ENCODE data around the gene SPIB.

SPIB gene

GRCh38 chr19:50392759-50393158 lies 26.0 kb upstream of the SPIB start:
- no peak for DNase-seq

DNA sequence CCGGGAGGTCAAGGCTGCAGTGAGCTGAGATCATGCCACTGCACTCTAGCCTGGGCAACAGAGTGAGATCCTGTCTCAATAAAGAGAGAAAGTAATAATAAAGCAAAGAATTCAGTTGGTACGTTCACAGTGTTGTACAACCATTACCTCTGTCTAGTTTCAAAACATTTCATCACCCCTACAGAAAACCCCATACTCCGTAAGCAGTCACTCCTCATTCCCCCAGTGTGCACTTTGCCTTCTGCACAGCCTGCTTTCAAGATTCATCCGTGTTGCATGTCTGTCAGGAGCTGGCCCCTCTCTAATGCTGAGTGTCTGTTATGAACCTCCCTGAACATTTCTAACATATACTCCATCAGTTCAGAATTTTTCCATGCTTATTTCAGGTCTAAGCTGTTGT lies 25.1 kb upstream of the SPIB start:
- DNase-seq: no peak

- DNase-seq: no peak
Measured at GRCh38 chr19:50394017-50394416, 24.7 kb upstream of the SPIB start.

- DNase-seq: no peak
Measured at GRCh38 chr19:50398675-50399367, 19.9 kb upstream of the SPIB start.

DNA sequence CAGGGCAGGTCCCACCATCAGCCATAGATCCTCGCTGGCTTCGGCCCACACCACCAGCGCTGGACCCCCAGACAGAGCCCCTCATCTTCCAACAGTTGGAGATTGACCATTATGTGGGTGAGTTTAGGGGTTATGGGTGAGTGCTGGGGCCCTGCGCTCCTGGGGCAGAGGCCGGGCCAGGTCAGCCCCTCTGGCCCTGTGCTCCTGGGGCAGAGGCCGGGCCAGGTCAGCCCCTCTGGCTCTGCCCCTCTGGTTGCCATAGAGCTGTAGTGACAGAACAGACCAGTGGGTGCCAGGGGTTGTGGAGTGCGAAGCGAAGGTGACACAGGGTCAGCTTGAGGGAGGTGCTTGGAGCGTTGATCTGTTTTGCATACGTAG lies 19.4 kb upstream of the SPIB start:
- DNase-seq: no peak

GRCh38 chr19:50401605-50402450 lies 16.9 kb upstream of the SPIB start:
- DNase-seq: no peak

DNA sequence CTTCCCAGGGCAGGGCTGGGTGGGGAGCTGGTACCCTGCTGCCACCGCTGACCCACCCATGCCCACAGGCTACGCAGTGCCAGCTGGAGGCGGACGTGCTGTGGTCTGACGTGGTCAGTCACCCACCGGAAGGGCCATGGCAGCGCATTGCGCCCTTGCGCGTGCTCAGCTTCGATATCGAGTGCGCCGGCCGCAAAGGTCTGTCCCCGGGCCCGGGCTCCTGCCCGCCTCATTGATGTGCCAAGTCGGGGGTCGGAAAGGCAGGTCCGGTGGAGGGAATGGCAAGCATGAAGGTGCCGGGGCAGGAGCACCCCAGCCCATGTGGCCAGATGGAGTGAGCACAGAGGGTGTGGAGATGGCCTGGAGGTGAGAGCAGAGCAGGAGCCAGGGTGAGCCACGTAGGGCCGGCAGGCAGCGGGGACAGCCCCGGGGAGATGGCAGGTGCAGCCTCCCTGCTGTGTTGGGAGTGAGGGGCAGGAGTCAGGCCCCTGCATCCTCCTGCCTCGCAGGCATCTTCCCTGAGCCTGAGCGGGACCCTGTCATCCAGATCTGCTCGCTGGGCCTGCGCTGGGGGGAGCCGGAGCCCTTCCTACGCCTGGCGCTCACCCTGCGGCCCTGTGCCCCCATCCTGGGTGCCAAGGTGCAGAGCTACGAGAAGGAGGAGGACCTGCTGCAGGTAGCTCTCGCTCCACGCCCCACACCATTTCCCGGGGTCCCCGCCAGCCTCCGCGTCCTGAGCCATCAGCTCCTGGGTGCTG lies 16.0 kb upstream of the SPIB start:
- DNase-seq: no peak

DNA sequence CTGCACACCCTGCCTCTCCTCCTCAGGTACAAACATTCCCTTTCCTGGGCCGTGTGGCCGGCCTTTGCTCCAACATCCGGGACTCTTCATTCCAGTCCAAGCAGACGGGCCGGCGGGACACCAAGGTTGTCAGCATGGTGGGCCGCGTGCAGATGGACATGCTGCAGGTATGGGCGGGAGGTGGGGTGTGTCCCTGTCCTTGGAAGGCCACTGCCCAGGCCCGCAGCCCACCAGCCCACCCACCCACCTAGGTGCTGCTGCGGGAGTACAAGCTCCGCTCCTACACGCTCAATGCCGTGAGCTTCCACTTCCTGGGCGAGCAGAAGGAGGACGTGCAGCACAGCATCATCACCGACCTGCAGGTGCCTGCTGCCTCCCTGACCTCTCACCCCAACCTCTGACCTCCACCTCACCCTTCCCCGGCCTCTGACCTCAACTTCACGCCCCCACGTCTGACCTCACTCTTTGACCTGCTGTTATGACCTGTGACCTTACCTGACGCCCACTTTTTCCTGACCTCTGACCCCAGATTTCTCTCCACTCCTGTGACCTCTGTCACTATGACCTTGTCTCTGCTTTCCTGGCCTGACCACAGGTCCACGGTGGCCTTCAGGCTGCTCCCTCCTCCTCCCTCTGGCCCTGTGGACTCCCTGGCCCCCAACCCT lies 12.4 kb upstream of the SPIB start:
- DNase-seq: no peak

GRCh38 chr19:50406829-50407228 lies 11.9 kb upstream of the SPIB start:
- DNase-seq: no peak

DNA sequence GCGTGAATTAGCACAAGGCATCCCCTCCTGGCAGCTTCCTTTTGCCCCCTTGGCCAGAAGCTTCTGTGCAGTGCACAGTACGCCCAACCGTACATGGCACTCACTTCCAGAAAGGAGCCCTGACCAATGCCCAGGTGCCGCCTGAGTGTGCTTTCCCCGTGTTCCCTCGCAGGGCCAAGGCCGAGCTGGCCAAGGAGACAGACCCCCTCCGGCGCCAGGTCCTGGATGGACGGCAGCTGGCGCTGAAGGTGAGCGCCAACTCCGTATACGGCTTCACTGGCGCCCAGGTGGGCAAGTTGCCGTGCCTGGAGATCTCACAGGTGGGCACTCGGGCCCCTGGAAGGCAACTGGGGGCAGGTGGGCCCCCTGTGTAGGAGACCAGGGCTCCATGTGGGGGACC lies 9.4 kb upstream of the SPIB start:
- no peak for DNase-seq

- no peak for DNase-seq
Measured at GRCh38 chr19:50410109-50410508, 8.6 kb upstream of the SPIB start.

- DNase-seq: no peak
Measured at GRCh38 chr19:50412419-50412818, 6.3 kb upstream of the SPIB start.

DNA sequence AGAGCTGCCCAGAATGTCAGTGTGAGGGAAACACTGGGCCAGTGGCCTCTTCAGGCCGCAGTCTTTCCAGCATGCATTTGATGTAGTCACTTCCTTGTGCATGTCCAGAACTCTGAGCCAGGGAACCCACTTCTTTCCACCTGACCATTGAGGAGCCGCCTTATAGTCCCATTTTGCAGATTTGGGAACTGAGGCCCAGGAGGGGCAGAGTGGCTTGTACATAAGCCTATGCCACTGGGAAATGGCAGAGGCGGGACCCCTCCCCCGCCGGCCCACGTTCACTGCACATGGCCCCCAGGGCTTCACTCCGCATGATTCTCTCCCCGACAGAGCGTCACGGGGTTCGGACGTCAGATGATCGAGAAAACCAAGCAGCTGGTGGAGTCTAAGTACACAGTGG lies 5.6 kb upstream of the SPIB start:
- DNase-seq: no peak

GRCh38 chr19:50413531-50413930 lies 5.2 kb upstream of the SPIB start:
- no peak for DNase-seq

DNA sequence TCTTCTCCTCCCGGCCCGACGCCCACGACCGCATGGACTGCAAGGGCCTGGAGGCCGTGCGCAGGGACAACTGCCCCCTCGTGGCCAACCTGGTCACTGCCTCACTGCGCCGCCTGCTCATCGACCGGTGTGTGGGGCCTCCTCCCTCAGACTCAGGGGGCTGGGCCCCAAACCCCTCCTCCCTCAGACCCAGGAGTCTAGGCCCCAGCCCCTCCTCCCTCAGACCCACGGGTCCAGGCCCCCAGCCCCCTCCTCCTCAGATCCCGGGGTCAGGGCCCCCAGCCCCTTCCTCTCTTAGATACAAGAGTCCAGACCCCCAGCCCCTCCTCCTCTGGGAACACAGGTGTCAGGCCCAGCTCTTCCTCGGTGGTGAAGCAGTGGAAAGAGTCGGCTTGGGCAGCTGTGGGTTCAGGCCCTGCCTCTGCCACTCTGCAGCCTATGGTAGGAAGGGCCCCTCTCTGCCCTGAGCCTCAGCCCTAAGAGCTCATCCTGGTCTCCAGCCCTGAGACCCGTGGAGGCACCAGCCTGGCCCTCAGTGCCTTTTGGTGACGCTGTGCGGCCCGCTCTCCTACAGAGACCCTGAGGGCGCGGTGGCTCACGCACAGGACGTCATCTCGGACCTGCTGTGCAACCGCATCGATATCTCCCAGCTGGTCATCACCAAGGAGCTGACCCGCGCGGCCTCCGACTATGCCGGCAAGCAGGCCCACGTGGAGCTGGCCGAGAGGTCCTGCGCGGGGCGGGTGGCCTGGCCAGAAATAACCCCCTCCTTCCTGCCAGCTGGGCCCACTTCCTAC lies 3.7 kb upstream of the SPIB start:
- peak; percentile 27 for DNase-seq

GRCh38 chr19:50415661-50416033 lies 3.1 kb upstream of the SPIB start:
- DNase-seq: peak; percentile 36

GRCh38 chr19:50416034-50416977 lies 2.4 kb upstream of the SPIB start:
- no peak for DNase-seq

- no peak for DNase-seq
Measured at GRCh38 chr19:50417111-50418081, 1.3 kb upstream of the SPIB start.

DNA sequence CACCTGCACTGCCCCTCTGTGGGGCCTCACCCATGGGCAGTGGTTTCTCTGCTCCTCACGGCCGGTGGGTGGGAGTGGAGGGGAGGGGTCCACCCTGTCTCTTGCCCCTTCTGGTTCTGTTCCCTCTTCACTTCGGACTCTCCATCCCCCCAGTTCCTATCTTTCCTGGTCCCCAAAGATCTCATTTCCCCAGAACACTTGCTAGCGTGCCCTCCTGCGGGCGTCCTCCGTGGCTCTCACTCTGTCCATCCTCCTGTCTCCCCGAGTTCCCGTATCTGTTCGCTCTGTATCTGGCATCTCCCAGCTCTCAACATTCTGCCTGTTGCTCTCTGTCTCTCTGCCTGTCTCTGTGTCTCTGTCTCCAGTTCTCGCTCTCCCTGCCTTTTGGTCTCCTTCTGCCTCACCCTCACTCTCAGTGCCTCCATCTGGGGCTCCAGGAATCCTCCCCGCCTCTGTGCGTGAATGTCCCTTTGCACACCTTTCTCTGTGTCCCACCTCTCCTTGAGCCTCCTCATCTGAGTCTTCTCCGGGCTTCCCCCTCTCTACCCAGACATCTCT lies 363 bp downstream of the SPIB start:
- no peak for DNase-seq

- DNase-seq: no peak
Measured at GRCh38 chr19:50419580-50420035, 870 bp downstream of the SPIB start.
